ENCODE results near the gene UTF1.

DNA sequence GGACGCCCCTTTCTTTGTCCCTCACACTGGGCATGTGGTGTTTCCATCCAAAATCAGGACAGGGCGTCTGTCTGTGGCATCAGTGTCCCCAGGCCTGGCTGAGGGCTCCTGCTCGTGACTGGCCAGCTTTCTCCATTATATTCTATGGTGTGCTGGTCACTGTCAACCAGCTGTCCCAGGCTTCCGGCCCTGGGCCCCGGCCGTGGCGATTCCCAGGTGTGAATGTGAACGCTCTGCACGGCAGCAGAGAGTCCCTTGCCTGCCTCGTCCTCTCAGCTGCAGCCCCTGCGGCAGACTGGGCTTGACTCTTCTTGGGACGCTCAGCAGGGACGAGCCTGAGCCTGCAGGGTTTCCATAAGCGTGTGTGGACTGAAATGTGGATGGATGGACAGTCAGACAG is 5.9 kb upstream of the UTF1 start:
- TF ChIP-seq POLR2A (IDR thresholded peaks at IDR 0.05; ENCODE audit: low read length) (no peak), GATA1 (IDR thresholded peaks at IDR 0.05; ENCODE audit: low read depth, low read length) (no peak)

Measured in erythroblast (primary cell).